Neural progenitor cell (in vitro differentiated cells): ENCODE measurements around the gene DCP1B. TPM values are rescaled to one million over a fixed set of nuclear protein-coding genes. Genes with fewer than 3 reads are reported as not detected.

Experiments used
- DNase-seq: peaks from one replicate; pipeline ENCODE4 v3.0.0-alpha.2; 2016; ENCODE audit warnings: low spot score
- H2AFZ ChIP-seq: fragments of 200-600 bp; sonication (generic); replicated peaks from 2 replicates; pipeline ENCODE4 v1.6.1; 2016; ENCODE audit warnings: antibody characterized with exemption
- H3F3A ChIP-seq: fragments of 200-600 bp; sonication (generic); 2 replicates; pipeline ENCODE4 v1.6.1; 2016; ENCODE audit warnings: antibody characterized with exemption, low read depth
- H3K27ac ChIP-seq: fragments of 200-600 bp; sonication (generic); 2 replicates; pipeline ENCODE4 v1.5.1; 2016; ENCODE audit warnings: mild to moderate bottlenecking
- H3K27me3 ChIP-seq: fragments of 200-600 bp; sonication (generic); 2 replicates; pipeline ENCODE4 v1.6.1; 2016; ENCODE audit warnings: mild to moderate bottlenecking, moderate library complexity
- H3K36me3 ChIP-seq: fragments of 200-600 bp; sonication (generic); 2 replicates; pipeline ENCODE4 v1.5.1; 2016
- H3K4me1 ChIP-seq: fragments of 200-600 bp; sonication (generic); 2 replicates; pipeline ENCODE4 v1.6.1; 2016; ENCODE audit warnings: mixed run types
- H3K4me2 ChIP-seq: fragments of 200-600 bp; sonication (generic); 2 replicates; pipeline ENCODE4 v1.6.1; 2016
- H3K4me3 ChIP-seq: fragments of 200-600 bp; sonication (generic); 2 replicates; pipeline ENCODE4 v1.5.1; 2016
- H3K79me2 ChIP-seq: fragments of 200-600 bp; sonication (generic); 2 replicates; pipeline ENCODE4 v1.6.1; 2016; ENCODE audit warnings: low read depth
- H3K9ac ChIP-seq: fragments of 200-600 bp; sonication (generic); 2 replicates; pipeline ENCODE4 v1.6.1; 2016
- H3K9me3 ChIP-seq: fragments of 200-600 bp; sonication (generic); 2 replicates; pipeline ENCODE4 v1.5.1; 2016; ENCODE audit warnings: low read depth
- H4K20me1 ChIP-seq: fragments of 200-600 bp; sonication (generic); 2 replicates; pipeline ENCODE4 v1.6.1; 2016; ENCODE audit warnings: low read depth
- H3K27ac Mint-ChIP-seq: 3 replicates; pipeline ENCODE4 v1.8.0; 2021; ENCODE audit warnings: mixed read lengths
- H3K27me3 Mint-ChIP-seq: 2 replicates; pipeline ENCODE4 v1.8.0; 2022; ENCODE audit warnings: low read depth, mild to moderate bottlenecking, inconsistent platforms, moderate library complexity, mixed read lengths; ENCODE audit not compliant: insufficient read depth
- H3K36me3 Mint-ChIP-seq: 3 replicates; pipeline ENCODE4 v1.8.0; 2021; ENCODE audit warnings: mixed read lengths
- H3K4me1 Mint-ChIP-seq: 3 replicates; pipeline ENCODE4 v1.8.0; 2021; ENCODE audit warnings: mixed read lengths
- H3K4me3 Mint-ChIP-seq: 3 replicates; pipeline ENCODE4 v1.8.0; 2021; ENCODE audit warnings: mild to moderate bottlenecking, moderate library complexity, mixed read lengths
- H3K9me3 Mint-ChIP-seq: 3 replicates; pipeline ENCODE4 v1.8.0; 2020; ENCODE audit warnings: mixed read lengths
- EZH2 ChIP-seq: fragments of 200-600 bp; sonication (generic); IDR thresholded peaks from 2 replicates; pipeline ENCODE4 v1.6.1; 2017; ENCODE audit warnings: antibody characterized with exemption, mild to moderate bottlenecking, moderate library complexity
- EZH2phosphoT487 ChIP-seq: fragments of 200-600 bp; sonication (generic); IDR thresholded peaks from 2 replicates; pipeline ENCODE4 v1.6.1; 2017; ENCODE audit warnings: antibody characterized with exemption
- total RNA-seq: library from RNA; depleted of rRNA; stranded (reverse); fragments of >200 nt; gene quantifications from 2 replicates; pipeline ENCODE4 v1.2.3, GENCODE V29; 2015; ENCODE audit warnings: low replicate concordance
- TF ChIP-seq, protein P1 (sequence below): fragments of 200-600 bp; sonication (generic); IDR thresholded peaks from 2 replicates; pipeline ENCODE4 v1.5.1; 2017; ENCODE audit warnings: antibody characterized with exemption, mild to moderate bottlenecking

DCP1B gene
- total RNA-seq, 1 donor from 2014 or later, result 20.2 TPM

DNA sequence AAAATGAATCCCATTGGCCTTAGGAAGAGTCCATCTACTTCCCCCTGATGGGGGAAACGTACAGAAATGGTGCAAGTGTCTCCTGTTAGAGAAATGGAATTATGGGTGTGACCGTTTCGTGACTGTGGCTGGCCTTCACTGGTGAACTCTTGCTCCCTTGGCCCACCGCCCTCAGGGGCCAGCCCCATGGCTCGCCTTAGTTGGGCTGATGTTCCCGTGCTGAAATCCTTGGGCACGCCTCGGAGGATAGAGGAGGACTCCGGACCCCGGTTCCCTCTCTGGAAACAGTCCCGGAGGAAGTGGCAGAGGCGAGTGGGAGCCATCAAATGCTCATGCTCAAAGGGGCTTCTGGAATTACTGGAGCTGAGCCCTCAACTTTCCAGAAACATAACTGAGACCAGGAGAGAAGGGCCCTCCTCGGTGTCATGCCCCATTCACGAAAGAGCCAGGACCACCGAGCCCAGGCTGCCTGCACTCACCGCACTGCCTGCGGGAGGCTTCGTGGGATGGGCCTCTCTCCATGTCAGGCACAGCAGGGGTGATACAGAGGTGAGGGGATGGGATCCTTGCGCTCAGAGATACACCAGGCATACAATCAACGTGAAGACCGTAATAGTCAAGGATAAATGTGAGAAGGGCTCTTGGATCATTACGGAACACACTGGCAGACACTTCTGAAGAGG, 75.7 kb downstream of the DCP1B start:
- H3K27me3 Mint-ChIP-seq, result peaks cover 19% of the 10 kb centered on the region
- TF ChIP-seq, protein P1, sequence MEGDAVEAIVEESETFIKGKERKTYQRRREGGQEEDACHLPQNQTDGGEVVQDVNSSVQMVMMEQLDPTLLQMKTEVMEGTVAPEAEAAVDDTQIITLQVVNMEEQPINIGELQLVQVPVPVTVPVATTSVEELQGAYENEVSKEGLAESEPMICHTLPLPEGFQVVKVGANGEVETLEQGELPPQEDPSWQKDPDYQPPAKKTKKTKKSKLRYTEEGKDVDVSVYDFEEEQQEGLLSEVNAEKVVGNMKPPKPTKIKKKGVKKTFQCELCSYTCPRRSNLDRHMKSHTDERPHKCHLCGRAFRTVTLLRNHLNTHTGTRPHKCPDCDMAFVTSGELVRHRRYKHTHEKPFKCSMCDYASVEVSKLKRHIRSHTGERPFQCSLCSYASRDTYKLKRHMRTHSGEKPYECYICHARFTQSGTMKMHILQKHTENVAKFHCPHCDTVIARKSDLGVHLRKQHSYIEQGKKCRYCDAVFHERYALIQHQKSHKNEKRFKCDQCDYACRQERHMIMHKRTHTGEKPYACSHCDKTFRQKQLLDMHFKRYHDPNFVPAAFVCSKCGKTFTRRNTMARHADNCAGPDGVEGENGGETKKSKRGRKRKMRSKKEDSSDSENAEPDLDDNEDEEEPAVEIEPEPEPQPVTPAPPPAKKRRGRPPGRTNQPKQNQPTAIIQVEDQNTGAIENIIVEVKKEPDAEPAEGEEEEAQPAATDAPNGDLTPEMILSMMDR, result no peak
- TF ChIP-seq EZH2 (no peak), EZH2phosphoT487 (no peak)
- H3K4me1 Mint-ChIP-seq, result peaks cover 59% of the 10 kb centered on the region
- H3K4me1 ChIP-seq, result peaks cover 13% of the 10 kb centered on the region
- no peak overlapping the region for H3K9ac ChIP-seq
- H3K4me3 ChIP-seq, result no peak overlapping the region
- no peak overlapping the region for H3K4me2 ChIP-seq
- H3K9me3 ChIP-seq, result no peaks in the 10 kb centered on the region
- DNase-seq, result no peak
- H3K36me3 ChIP-seq, result no peaks in the 10 kb centered on the region
- peak overlapping the region; percentile 16 for H3K27ac Mint-ChIP-seq
- no peak overlapping the region for H3K27ac ChIP-seq
- H4K20me1 ChIP-seq, result no peaks in the 10 kb centered on the region
- H3F3A ChIP-seq, result peaks cover 19% of the 10 kb centered on the region
- no peaks in the 10 kb centered on the region for H3K36me3 Mint-ChIP-seq
- no peak overlapping the region for H3K4me3 Mint-ChIP-seq
- no peak overlapping the region for H2AFZ ChIP-seq
- no peaks in the 10 kb centered on the region for H3K27me3 ChIP-seq
- H3K79me2 ChIP-seq, result no peaks in the 10 kb centered on the region
- peaks cover 4% of the 10 kb centered on the region for H3K9me3 Mint-ChIP-seq

DNA sequence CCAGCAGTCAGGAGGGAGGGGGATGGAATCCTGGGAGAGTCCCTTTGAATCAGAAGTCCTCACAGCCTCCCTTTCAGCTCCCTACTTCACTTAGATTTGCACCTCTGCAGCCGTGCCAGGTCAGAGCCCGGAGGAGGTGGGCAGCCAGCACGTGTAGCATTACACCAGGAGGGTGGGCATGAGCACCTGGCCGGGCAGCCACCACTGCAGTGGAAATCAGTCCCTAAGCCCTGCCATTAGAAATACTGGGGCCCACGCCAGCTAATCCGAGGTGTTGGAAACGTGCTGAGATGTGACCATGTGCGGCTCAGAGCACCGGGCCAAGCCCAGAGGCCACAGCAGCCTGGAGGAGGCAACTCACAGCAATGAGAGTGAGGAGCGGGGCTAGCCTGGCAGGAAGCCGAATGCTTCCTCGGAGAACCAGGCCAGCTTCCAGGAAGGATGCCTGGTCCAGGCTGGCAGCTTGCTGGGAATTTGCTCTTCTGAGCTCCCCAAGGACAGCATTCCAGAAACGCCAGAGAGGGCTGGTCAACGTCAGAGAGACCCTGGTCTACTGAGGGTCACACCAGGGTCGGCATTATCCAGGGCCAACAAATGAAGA, 76.4 kb downstream of the DCP1B start:
- Mint-ChIP-seq H3K27me3 (peaks cover 19% of the 10 kb centered on the region), H3K27ac (no peak overlapping the region)
- TF ChIP-seq, protein P1, result no peak
- no peak for TF ChIP-seq EZH2phosphoT487
- no peak for TF ChIP-seq EZH2

GRCh38 chr12:1927051-1927680, 77.1 kb downstream of the DCP1B start:
- peaks cover 5% of the 10 kb centered on the region for H3F3A ChIP-seq
- no peak overlapping the region for H3K27ac ChIP-seq
- Mint-ChIP-seq H3K27ac (no peak overlapping the region), H3K27me3 (peaks cover 17% of the 10 kb centered on the region), H3K4me3 (peak overlapping the region; percentile 31), H3K4me1 (peaks cover 49% of the 10 kb centered on the region), H3K36me3 (no peaks in the 10 kb centered on the region), H3K9me3 (peaks cover 4% of the 10 kb centered on the region)
- TF ChIP-seq, protein P1, result no peak
- TF ChIP-seq EZH2 (no peak), EZH2phosphoT487 (no peak)
- H3K36me3 ChIP-seq, result no peaks in the 10 kb centered on the region
- H3K27me3 ChIP-seq, result no peaks in the 10 kb centered on the region
- H4K20me1 ChIP-seq, result no peaks in the 10 kb centered on the region
- DNase-seq, result no peak
- no peak overlapping the region for H3K9ac ChIP-seq
- H3K4me1 ChIP-seq, result peaks cover 3% of the 10 kb centered on the region
- H2AFZ ChIP-seq, result no peak overlapping the region
- no peaks in the 10 kb centered on the region for H3K9me3 ChIP-seq
- no peak overlapping the region for H3K4me2 ChIP-seq
- no peak overlapping the region for H3K4me3 ChIP-seq
- no peaks in the 10 kb centered on the region for H3K79me2 ChIP-seq

More for the DNA sequence above, 76.4 kb downstream of the DCP1B start:
- no peaks in the 10 kb centered on the region for H3K36me3 Mint-ChIP-seq
- no peak overlapping the region for H3K4me2 ChIP-seq
- H3K9me3 ChIP-seq, result no peaks in the 10 kb centered on the region
- H3K9me3 Mint-ChIP-seq, result peaks cover 4% of the 10 kb centered on the region
- no peaks in the 10 kb centered on the region for H4K20me1 ChIP-seq
- no peak overlapping the region for H3K27ac ChIP-seq
- H3K9ac ChIP-seq, result no peak overlapping the region
- no peaks in the 10 kb centered on the region for H3K79me2 ChIP-seq
- no peaks in the 10 kb centered on the region for H3K27me3 ChIP-seq
- H3F3A ChIP-seq, result peaks cover 11% of the 10 kb centered on the region
- no peak overlapping the region for H3K4me3 Mint-ChIP-seq
- H3K4me3 ChIP-seq, result no peak overlapping the region
- no peak overlapping the region for H2AFZ ChIP-seq
- peaks cover 6% of the 10 kb centered on the region for H3K4me1 ChIP-seq
- no peak for DNase-seq
- no peaks in the 10 kb centered on the region for H3K36me3 ChIP-seq
- H3K4me1 Mint-ChIP-seq, result peaks cover 56% of the 10 kb centered on the region
